HCT116 (cell line): Measurements from ENCODE around the gene FREY1. TPM values are rescaled to one million over a fixed set of nuclear protein-coding genes. Genes with fewer than 3 reads are reported as not detected.

ENCODE experiments used
- ATAC-seq: fragments of 200-7000 bp; cut with Tn5 transposase; 2 replicates; pipeline ENCODE4 v1.9.1; 2020; ENCODE audit warnings: mild to moderate bottlenecking, moderate library complexity
- BruUV-seq: library from RNA; stranded (reverse); fragments of 400-500 nt; replicated peaks from 2 replicates; lab custom pipeline; 2021; lab: Mats Ljungman, UMichigan
- CTCF ChIA-PET: fragments of 300-600 bp; sonication (Branson Sonifier 250); formaldehyde crosslinking; loops from one replicate; lab custom pipeline; 2021; ENCODE audit warnings: antibody characterized with exemption; lab: Charles Lee
- POLR2A ChIA-PET: fragments of 300-600, 350-600 bp; sonication (Branson Sonifier 250); formaldehyde crosslinking; loops from one replicate; lab custom pipeline; 2021; ENCODE audit warnings: antibody characterized with exemption; lab: Charles Lee
- RAD21 ChIA-PET, 2 experiments: fragments of 300-600 bp; sonication (Branson Sonifier 250); formaldehyde crosslinking; loops; one replicate each; lab custom pipeline; 2023; ENCODE audit warnings: low total read pairs in 2 of 2; ENCODE audit not compliant: uncharacterized antibody in 2 of 2, unreplicated experiment in 2 of 2, low non-redundant PET in 1 of 2; lab: Charles Lee
- DNase-seq: peaks from one replicate; pipeline ENCODE4 v3.0.0-alpha.2; 2010; ENCODE audit warnings: low read depth, low spot score
- H2AFZ ChIP-seq: fragments of 200-600 bp; shearing (Covaris generic), sonication (generic); 2 replicates; pipeline ENCODE4 v1.6.1; 2017; ENCODE audit warnings: low read depth, mixed run types, mixed read lengths, antibody characterized with exemption, low read length; ENCODE audit not compliant: poor library complexity, severe bottlenecking
- H3K27ac ChIP-seq: 2 replicates; pipeline ENCODE4 v1.5.1; 2012; ENCODE audit warnings: low read depth, low read length
- H3K27me3 ChIP-seq: fragments of 200-600 bp; sonication (generic); 2 replicates; pipeline ENCODE4 v1.6.1; 2016; ENCODE audit warnings: mixed run types, low read length, mixed read lengths; ENCODE audit not compliant: insufficient read depth
- H3K36me3 ChIP-seq, 2 experiments: fragments of 200-500 bp in 1 of 2; fragments of 200-600 bp in 1 of 2; sonication (Bioruptor generic) in 1 of 2; sonication (generic) in 1 of 2; 2 replicates each; pipeline versions ENCODE4 v1.5.1 to v1.6.1; 2014 to 2016; ENCODE audit warnings: low read length in 2 of 2, inconsistent platforms in 1 of 2, mixed read lengths in 1 of 2, mixed run types in 1 of 2; ENCODE audit not compliant: insufficient read depth in 2 of 2, control insufficient read depth in 1 of 2
- H3K4me1 ChIP-seq, 2 experiments: fragments of 200-600 bp in 1 of 2; sonication (generic) in 1 of 2; 2 replicates each; pipeline versions ENCODE4 v1.5.1 to v1.6.1; 2012 to 2017; ENCODE audit warnings: low read length in 2 of 2, inconsistent platforms in 1 of 2, mild to moderate bottlenecking in 1 of 2, mixed read lengths in 1 of 2, mixed run types in 1 of 2, moderate library complexity in 1 of 2; ENCODE audit not compliant: insufficient read depth in 2 of 2, control insufficient read depth in 1 of 2
- H3K4me2 ChIP-seq: fragments of 200-600 bp; sonication (generic); 2 replicates; pipeline ENCODE4 v1.6.1; 2017; ENCODE audit warnings: mixed run types, low read length, mixed read lengths
- H3K4me3 ChIP-seq, 2 experiments: fragments of 200-600 bp in 1 of 2; sonication (generic) in 1 of 2; replicated peaks in 1 of 2; 2 replicates each; pipeline ENCODE4 v1.5.1; 2011 to 2016; ENCODE audit warnings: low read length in 2 of 2, control low read depth in 1 of 2, low read depth in 1 of 2, mild to moderate bottlenecking in 1 of 2, mixed read lengths in 1 of 2, mixed run types in 1 of 2
- H3K79me2 ChIP-seq: fragments of 200-600 bp; sonication (generic); 2 replicates; pipeline ENCODE4 v1.6.1; 2017; ENCODE audit warnings: mild to moderate bottlenecking, mixed run types, low read length, moderate library complexity, mixed read lengths; ENCODE audit not compliant: insufficient read depth
- H3K9ac ChIP-seq: fragments of 200-600 bp; sonication (generic); 2 replicates; pipeline ENCODE4 v1.6.1; 2016; ENCODE audit warnings: low read length, mixed read lengths
- H3K9me2 ChIP-seq: fragments of 200-600 bp; sonication (generic), shearing (Covaris generic); 2 replicates; pipeline ENCODE4 v1.6.1; 2017; ENCODE audit warnings: mixed run types, mild to moderate bottlenecking, moderate library complexity; ENCODE audit not compliant: insufficient read depth
- H3K9me3 ChIP-seq, 2 experiments: fragments of 200-500 bp in 1 of 2; fragments of 200-600 bp in 1 of 2; sonication (Bioruptor generic) in 1 of 2; sonication (generic) in 1 of 2; 2 replicates each; pipeline ENCODE4 v1.6.1; 2014 to 2017; ENCODE audit warnings: low read length in 2 of 2, mixed read lengths in 2 of 2, inconsistent platforms in 1 of 2, low read depth in 1 of 2, mild to moderate bottlenecking in 1 of 2, mixed run types in 1 of 2, moderate library complexity in 1 of 2; ENCODE audit not compliant: control insufficient read depth in 1 of 2, insufficient read depth in 1 of 2
- H4K20me1 ChIP-seq: fragments of 200-600 bp; sonication (generic), shearing (Covaris generic); 2 replicates; pipeline ENCODE4 v1.6.1; 2017; ENCODE audit warnings: mixed run types, mild to moderate bottlenecking, moderate library complexity; ENCODE audit not compliant: insufficient read depth
- ATF3 ChIP-seq: IDR thresholded peaks from 2 replicates; pipeline ENCODE4 v1.6.1; 2012
- CEBPB ChIP-seq: IDR thresholded peaks from 2 replicates; pipeline ENCODE4 v1.6.1; 2012; ENCODE audit warnings: low read depth
- EGR1 ChIP-seq: IDR thresholded peaks from 2 replicates; pipeline ENCODE4 v1.6.1; 2012; ENCODE audit warnings: low read depth
- EZH2 ChIP-seq: fragments of 200-600 bp; sonication (generic); IDR thresholded peaks from 2 replicates; pipeline ENCODE4 v1.6.1; 2017; ENCODE audit warnings: antibody characterized with exemption, mixed run types
- EZH2phosphoT487 ChIP-seq: fragments of 200-600 bp; IDR thresholded peaks from 2 replicates; pipeline ENCODE4 v1.6.1; 2018; ENCODE audit warnings: antibody characterized with exemption, borderline replicate concordance
- FOSL1 ChIP-seq: IDR thresholded peaks from 2 replicates; pipeline ENCODE4 v1.6.1; 2012; ENCODE audit warnings: low read depth
- JUND ChIP-seq: IDR thresholded peaks from 2 replicates; pipeline ENCODE4 v1.6.1; 2012
- MAX ChIP-seq: IDR thresholded peaks from 2 replicates; pipeline ENCODE4 v1.6.1; 2012
- POLR2A ChIP-seq: IDR thresholded peaks from 2 replicates; pipeline ENCODE4 v1.7.0; 2011; ENCODE audit warnings: borderline replicate concordance; ENCODE audit not compliant: insufficient read depth, insufficient read length; ENCODE audit errors: extremely low read depth
- RAD21 ChIP-seq: IDR thresholded peaks from 2 replicates; pipeline ENCODE4 v1.6.1; 2012; ENCODE audit warnings: low read depth, mild to moderate bottlenecking
- SIN3A ChIP-seq: IDR thresholded peaks from 2 replicates; pipeline ENCODE4 v1.6.1; 2012; ENCODE audit warnings: low read depth
- SP1 ChIP-seq: IDR thresholded peaks from 2 replicates; pipeline ENCODE4 v1.6.1; 2012; ENCODE audit warnings: low read depth
- SRF ChIP-seq: IDR thresholded peaks from 2 replicates; pipeline ENCODE4 v1.6.1; 2012; ENCODE audit warnings: low read depth
- TCF7L2 ChIP-seq: IDR thresholded peaks from 2 replicates; pipeline ENCODE4 v1.7.0; 2011; ENCODE audit warnings: borderline replicate concordance, inconsistent platforms; ENCODE audit not compliant: insufficient read depth, insufficient read length; ENCODE audit errors: extremely low read depth
- ZBTB33 ChIP-seq: IDR thresholded peaks from 2 replicates; pipeline ENCODE4 v1.6.1; 2011; ENCODE audit warnings: mild to moderate bottlenecking, low read length, moderate library complexity; ENCODE audit not compliant: insufficient replicate concordance; ENCODE audit errors: extremely low read depth
- ZNF274 ChIP-seq: fragments of 200-500 bp; sonication (Bioruptor generic); IDR thresholded peaks from 2 replicates; pipeline ENCODE4 v1.6.1; 2014; ENCODE audit warnings: mild to moderate bottlenecking, low read depth, low read length, inconsistent platforms
- intact Hi-C: fragments of 100-400 bp; cut with micrococcal nuclease; formaldehyde crosslinking; loops from 2 replicates; pipeline ENCODE4 v1.10.0; 2022
- total RNA-seq: library from RNA; stranded (reverse); gene quantifications from one replicate; pipeline ENCODE4 v1.2.1, GENCODE V29; 2021; ENCODE audit not compliant: unreplicated experiment

The FREY1 gene
- total RNA-seq, 1 experiment from 2014 or later: 0.96 TPM

- H3K4me1 ChIP-seq: peaks cover 25 to 31% of the 10 kb centered on the region in 2 experiments
- H2AFZ ChIP-seq: no peak overlapping the region
- peak overlapping the region; percentile 6; the same call in 1 of the 2 replicates for H3K27ac ChIP-seq
- peaks cover 5 to 8% of the 10 kb centered on the region in 2 experiments; a peak in 2 of 4 replicates for H3K36me3 ChIP-seq
- no peaks in the 10 kb centered on the region for H3K79me2 ChIP-seq
- POLR2A ChIA-PET: no interaction called here
- no peaks in the 10 kb centered on the region for H4K20me1 ChIP-seq
- DNase-seq (no peak), ATAC-seq (peak; percentile 74)
- intact Hi-C loops: no loop called here
- no peaks in the 10 kb centered on the region for H3K9me2 ChIP-seq
- RAD21 ChIA-PET: no interaction called here
- no peak overlapping the region for H3K9ac ChIP-seq
- no peaks in the 10 kb centered on the region for H3K27me3 ChIP-seq
- BruUV-seq: no TSS peak
- H3K4me3 ChIP-seq: no peak overlapping the region
- H3K9me3 ChIP-seq: no peaks in the 10 kb centered on the region
- TF ChIP-seq FOSL1: peak; percentile 62
- no peak for TF ChIP-seq SRF
- TF ChIP-seq EGR1: 0 out of 2 replicates have a peak, but pooled peaks have one; percentile 44
- TF ChIP-seq ZNF274: no peak
- peak; percentile 56 for TF ChIP-seq JUND
- CTCF ChIA-PET: interaction anchor here (1.5 kb wide), 1 partner anchor 126 kb away, joined by 5 read pairs; no protein-coding TSS in a partner anchor
- peak overlapping the region; percentile 33 for H3K4me2 ChIP-seq
Observed at GRCh38 chr11:45879803-45880686, 27.0 kb downstream of the FREY1 start.

- no peak overlapping the region for H3K9ac ChIP-seq
- BruUV-seq: no TSS peak
- H3K36me3 ChIP-seq: peaks cover 5 to 12% of the 10 kb centered on the region in 2 experiments; a peak in 3 of 4 replicates
- H3K9me3 ChIP-seq: no peaks in the 10 kb centered on the region
- H3K4me2 ChIP-seq: no peak overlapping the region
- DNase-seq (no peak), ATAC-seq (no peak)
- H3K4me3 ChIP-seq: no peak overlapping the region
- no peaks in the 10 kb centered on the region for H3K9me2 ChIP-seq
- no peak overlapping the region for H2AFZ ChIP-seq
- H3K4me1 ChIP-seq: peaks cover 25 to 33% of the 10 kb centered on the region in 2 experiments
- intact Hi-C loops: no loop called here
- POLR2A ChIA-PET: no interaction called here
- H4K20me1 ChIP-seq: no peaks in the 10 kb centered on the region
- H3K27me3 ChIP-seq: no peaks in the 10 kb centered on the region
- RAD21 ChIA-PET: no interaction called here
- H3K79me2 ChIP-seq: no peaks in the 10 kb centered on the region
- CTCF ChIA-PET: no interaction called here
- H3K27ac ChIP-seq: no peak overlapping the region
- no peak for TF ChIP-seq ZBTB33
- no peak for TF ChIP-seq SP1
- no peak for TF ChIP-seq SIN3A
- no peak for TF ChIP-seq RAD21
- no peak for TF ChIP-seq TCF7L2
- TF ChIP-seq JUND: no peak
- no peak for TF ChIP-seq EZH2
- no peak for TF ChIP-seq MAX
- TF ChIP-seq POLR2A: no peak
- no peak for TF ChIP-seq ATF3
- no peak for TF ChIP-seq EZH2phosphoT487
- TF ChIP-seq FOSL1: no peak
- no peak for TF ChIP-seq EGR1
- no peak for TF ChIP-seq CEBPB
- no peak for TF ChIP-seq ZNF274
Observed at GRCh38 chr11:45877845-45878244, 29.2 kb downstream of the FREY1 start.
